ENCODE measurements around the gene TOMM70.
A peak's percentile ranks its signal among the peaks of the same experiment; 100 is the strongest.
"Not testable (repeated sequence)": the region's sequence is repeated elsewhere in the genome, so short reads cannot be mapped to it uniquely, and the experiment has no call there.

Gene TOMM70

DNA sequence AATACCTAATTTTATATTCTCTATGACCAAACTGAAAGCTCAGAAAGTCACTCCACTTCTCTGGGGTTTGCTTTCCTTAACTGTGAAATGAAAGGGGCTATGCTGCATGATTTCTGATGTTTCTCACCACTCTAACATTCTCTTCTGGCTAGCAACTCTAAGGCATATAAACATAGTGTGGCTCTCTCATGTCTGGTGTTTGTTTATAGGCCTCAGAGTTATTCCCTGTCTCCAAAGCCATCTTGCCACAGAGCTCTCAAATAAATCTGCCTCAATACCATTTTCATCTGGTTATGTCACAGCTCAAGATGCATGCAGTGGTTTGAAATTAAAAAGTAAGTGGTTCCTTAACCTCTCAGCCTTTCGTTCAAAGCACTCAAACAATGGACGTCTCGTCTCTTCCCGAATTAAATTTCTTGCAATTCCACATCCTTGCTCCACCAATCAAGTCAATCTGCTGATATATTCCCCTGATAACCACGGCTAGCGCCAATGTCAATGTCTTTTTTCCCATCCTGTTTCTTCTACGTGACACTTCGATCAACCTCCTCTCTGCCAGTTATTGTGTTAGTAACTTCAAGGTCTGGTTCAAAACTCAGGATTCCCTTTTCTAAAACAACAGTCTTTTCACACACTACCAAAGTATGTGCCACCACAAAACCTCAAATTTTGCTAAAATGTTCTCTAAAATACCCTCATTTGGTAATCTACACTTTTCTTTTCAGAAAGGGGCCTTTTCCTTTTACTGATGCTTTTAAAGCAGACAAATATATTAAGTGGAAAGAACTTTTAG is 16.0 kb downstream of the TOMM70 start:
- intact Hi-C loops (cut with DNase I), result no loop called here
- DNase-seq, result no peak

- intact Hi-C loops (cut with DNase I), result no loop called here
- no peak for DNase-seq
These were observed 24.6 kb downstream of the TOMM70 start for GRCh38 chr3:100376301-100376700.

- no peak for DNase-seq
- intact Hi-C loops (cut with DNase I), result no loop called here
These were observed 26.4 kb downstream of the TOMM70 start for GRCh38 chr3:100374521-100374920.

DNA sequence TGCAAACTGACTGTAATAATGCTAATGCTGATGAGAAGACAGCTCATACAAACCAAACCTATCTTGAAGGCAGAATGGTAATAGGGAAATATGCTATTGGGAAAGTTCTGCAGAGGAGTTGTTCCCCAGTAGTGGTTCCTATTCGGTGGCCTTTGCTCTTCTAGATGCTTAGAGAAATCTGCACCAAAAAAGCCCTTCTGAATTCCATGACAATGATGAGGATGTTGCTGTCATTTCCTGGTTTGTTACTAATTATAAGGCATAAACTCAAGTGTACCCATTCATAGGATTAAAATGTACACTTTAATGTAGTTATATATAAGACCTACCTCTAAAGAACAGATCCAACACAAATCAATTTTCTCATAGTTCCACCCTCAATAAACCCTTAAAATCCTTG is 30.1 kb downstream of the TOMM70 start:
- DNase-seq, result no peak
- intact Hi-C loops (cut with DNase I), result no loop called here

- DNase-seq, result no peak
- intact Hi-C loops (cut with DNase I), result no loop called here
These were observed 32.4 kb downstream of the TOMM70 start for GRCh38 chr3:100368441-100368840.

- intact Hi-C loops (cut with DNase I), result no loop called here
- no peak for DNase-seq
These were observed 34.5 kb downstream of the TOMM70 start for GRCh38 chr3:100366424-100366823.

GRCh38 chr3:100364421-100364820 is 36.5 kb downstream of the TOMM70 start:
- intact Hi-C loops (cut with DNase I), result no loop called here
- no peak for DNase-seq

DNA sequence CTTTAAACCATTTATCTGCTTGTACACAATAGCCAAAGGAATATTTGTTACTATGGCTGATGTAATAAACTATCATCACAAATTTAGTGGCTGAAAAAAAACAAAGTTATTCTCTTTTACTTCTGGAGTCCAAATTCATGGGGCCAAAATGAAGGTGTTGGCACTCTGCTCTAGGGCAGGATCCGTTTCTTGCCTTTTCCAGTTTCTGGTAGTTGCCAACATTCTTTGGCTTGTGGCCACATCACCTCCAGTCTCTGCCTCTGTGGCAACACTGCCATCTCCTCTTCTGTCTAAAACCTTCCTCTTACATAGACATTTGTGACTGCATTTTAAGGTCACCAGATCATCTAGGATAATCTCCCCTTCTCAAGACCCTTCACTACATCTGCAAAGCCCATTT is 39.0 kb downstream of the TOMM70 start:
- intact Hi-C loops (cut with DNase I), result no loop called here
- DNase-seq, result no peak

DNA sequence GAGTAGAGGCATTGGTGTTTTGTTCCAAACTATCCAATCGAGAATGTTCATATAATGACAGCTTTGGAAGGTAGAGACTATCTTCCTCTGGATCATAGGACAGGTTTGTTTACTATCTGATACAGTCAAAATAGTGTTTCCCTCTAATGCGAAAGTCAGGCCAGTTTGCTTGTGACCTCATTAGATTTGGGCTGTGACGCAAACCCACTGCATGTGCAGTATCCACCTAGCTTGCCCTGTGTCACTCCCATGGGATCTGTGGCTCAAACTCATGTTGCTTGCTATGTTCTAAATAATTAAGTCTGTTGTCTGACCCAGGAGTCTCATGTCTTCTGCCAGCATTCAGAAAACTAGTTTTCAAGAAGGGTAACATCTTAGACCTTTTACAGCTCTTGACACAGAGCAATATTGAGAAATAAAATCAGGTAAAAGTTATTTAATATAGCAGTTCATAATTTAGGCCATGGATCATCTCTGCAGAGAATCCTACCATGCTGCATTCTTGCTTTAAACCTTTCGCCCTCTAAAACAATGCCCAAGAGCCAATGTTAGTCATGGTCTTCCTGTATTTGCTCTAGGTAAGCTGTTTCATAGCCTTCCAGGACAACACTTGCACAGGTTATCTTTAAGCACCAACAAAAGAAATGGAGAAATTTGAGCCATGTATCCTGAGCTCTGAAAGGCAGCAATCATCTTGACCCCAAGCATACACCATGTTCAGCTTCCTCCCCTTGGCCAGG is 40.0 kb downstream of the TOMM70 start:
- no peak for DNase-seq
- intact Hi-C loops (cut with DNase I), result no loop called here

DNA sequence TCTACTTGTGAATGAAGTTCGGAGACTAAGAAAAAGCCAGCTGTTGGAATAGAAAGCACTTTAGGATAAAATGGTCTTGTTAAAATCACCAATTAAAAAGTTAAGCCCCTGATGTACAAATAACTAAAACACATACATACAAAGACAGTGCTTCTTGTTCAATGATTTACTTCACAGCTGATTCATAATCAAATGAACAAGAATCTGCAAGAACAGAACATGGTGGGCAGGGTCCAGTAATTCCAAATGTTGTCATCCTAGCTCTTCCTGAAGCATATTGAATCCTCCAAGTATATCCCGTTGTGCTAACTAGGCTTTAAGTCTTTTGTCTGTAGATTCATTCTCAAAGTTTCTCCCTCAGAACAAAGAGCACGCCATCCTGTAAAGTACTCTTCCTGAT is 41.9 kb downstream of the TOMM70 start:
- DNase-seq, result no peak
- intact Hi-C loops (cut with DNase I), result no loop called here

DNA sequence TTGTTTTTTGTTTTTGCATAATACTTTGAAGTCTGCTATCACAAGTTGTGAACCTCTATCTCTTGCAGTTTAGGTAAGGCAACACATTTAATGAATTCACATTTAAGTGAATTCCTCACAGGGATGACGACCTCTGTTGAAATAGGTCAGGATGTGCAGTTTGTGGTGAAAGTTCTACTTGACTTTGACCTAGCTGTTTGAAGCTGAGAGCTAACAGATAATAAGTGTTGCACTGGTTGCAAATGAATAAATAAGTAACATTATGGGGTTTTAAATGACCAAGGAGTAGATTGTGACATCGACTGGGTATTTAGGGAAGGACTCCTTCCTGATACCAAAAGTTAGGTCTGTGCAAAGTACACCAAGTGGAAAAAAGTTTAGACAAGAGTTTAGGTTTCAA is 42.5 kb downstream of the TOMM70 start:
- intact Hi-C loops (cut with DNase I), result no loop called here
- DNase-seq, result no peak

DNA sequence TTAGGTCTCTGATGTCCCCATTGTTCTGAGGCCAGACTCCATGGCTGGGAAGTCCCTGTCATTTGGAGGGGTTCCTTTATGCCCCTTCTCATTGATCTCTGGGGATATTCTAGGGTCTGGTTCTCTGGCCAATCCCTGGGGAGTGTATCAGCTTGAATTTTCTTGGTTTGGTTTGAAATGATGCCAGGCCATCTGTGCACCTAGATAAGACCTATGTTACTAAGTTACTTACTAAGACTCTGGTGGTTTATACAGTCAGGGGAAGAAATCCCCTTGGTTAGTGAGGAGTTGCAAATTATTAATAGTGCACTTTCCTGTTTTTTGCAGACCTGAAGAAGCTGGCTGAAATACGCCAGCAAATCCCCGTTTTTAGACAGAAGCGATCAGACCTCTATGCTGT is 46.0 kb downstream of the TOMM70 start:
- DNase-seq, result no peak
- intact Hi-C loops (cut with DNase I), result no loop called here

- intact Hi-C loops (cut with DNase I), result no loop called here
- DNase-seq, result no peak
These were observed 48.3 kb downstream of the TOMM70 start for GRCh38 chr3:100352296-100353231.

GRCh38 chr3:100351770-100352169 is 49.1 kb downstream of the TOMM70 start:
- DNase-seq; intact Hi-C loops (cut with DNase I): not testable (repeated sequence)

DNA sequence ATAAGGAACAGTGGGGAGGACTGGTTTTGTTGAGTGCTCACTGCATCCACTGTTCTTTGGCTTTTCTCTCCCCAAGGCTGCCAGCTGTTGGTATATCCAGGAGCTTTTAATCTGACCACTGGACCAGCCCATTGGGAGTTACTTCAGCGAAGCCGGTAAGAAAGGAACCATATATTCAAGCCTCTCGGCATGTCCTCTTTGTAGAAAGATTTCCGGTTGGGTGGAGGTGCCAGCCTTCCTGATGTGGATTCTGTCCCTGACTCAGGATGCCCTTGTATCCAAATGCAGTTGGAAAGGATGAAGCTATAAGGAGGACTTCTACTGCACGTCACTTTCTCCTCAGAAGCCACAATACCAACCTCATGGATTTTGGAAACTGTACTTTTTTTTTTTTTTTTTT is 52.2 kb downstream of the TOMM70 start:
- no peak for DNase-seq
- intact Hi-C loops (cut with DNase I), result no loop called here

- intact Hi-C loops (cut with DNase I), result no loop called here
- DNase-seq, result no peak
These were observed 60.4 kb downstream of the TOMM70 start for GRCh38 chr3:100340527-100340926.

GRCh38 chr3:100339786-100340185 is 61.1 kb downstream of the TOMM70 start:
- DNase-seq, result no peak
- intact Hi-C loops (cut with DNase I), result no loop called here

GRCh38 chr3:100338911-100339310 is 62.0 kb downstream of the TOMM70 start:
- DNase-seq, result no peak
- intact Hi-C loops (cut with DNase I), result no loop called here

DNA sequence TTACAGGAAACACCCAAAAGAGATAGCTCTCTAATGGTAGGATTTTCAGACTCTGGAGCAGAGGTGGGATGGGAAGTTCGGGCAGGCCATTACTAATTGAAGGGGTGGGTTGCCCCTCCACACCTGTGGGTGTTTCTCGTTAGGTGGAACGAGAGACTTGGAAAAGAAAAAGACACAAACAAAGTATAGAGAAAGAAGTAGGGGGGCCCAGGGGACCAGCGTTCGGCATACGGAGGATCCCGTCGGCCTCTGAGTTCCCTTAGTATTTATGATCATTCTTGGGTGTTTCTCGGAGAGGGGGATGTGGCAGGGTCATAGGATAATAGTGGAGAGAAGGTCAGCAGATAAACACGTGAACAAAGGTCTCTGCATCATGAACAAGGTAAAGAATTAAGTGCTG is 64.7 kb downstream of the TOMM70 start:
- intact Hi-C loops (cut with DNase I), result not testable (repeated sequence)

GRCh38 chr3:100335434-100335833 is 65.5 kb downstream of the TOMM70 start:
- DNase-seq, result peak in 30 of 42 donors; percentile 7 to 63 (median 32)
- intact Hi-C loops (cut with DNase I), result no loop called here

More for the DNA sequence above, 64.7 kb downstream of the TOMM70 start:
- DNase-seq, result not testable (repeated sequence)
